Activated naive CD4-positive, alpha-beta T cell treated with anti-CD3 and anti-CD28 coated beads for 36 hours (primary cell): ENCODE data around the gene EEF1AKMT4. TPM values are rescaled to one million over a fixed set of nuclear protein-coding genes. Genes with fewer than 3 reads are reported as not detected.
"Not testable (repeated sequence)": the region's sequence is repeated elsewhere in the genome, so short reads cannot be mapped to it uniquely, and the experiment has no call there.

Experiments used
- CTCF ChIA-PET: fragments of 350-600 bp; sonication (Branson Sonifier 250); formaldehyde crosslinking; loops from one replicate; lab custom pipeline; 2021; ENCODE audit warnings: antibody characterized with exemption; lab: Charles Lee
- DNase-seq: peaks from one replicate; pipeline ENCODE4 v3.0.0-alpha.2; 2020
- H3K27ac Mint-ChIP-seq: one replicate; pipeline ENCODE4 v1.8.0; 2021; ENCODE audit warnings: mild to moderate bottlenecking, mixed read lengths
- H3K27me3 Mint-ChIP-seq: one replicate; pipeline ENCODE4 v1.8.0; 2021; ENCODE audit warnings: low read depth, mixed read lengths
- H3K36me3 Mint-ChIP-seq: one replicate; pipeline ENCODE4 v1.8.0; 2021; ENCODE audit warnings: low read depth, mixed read lengths
- H3K4me1 Mint-ChIP-seq: one replicate; pipeline ENCODE4 v1.8.0; 2021; ENCODE audit warnings: low read depth, mixed read lengths
- H3K4me3 Mint-ChIP-seq: one replicate; pipeline ENCODE4 v1.8.0; 2021; ENCODE audit warnings: mild to moderate bottlenecking, moderate library complexity, mixed read lengths
- H3K9me3 Mint-ChIP-seq: one replicate; pipeline ENCODE4 v1.8.0; 2021; ENCODE audit warnings: mixed read lengths
- intact Hi-C: fragments of 100-400 bp; cut with micrococcal nuclease; formaldehyde crosslinking; loops from one replicate; pipeline ENCODE4 v1.15.1; 2023
- total RNA-seq, 2 experiments: library from RNA; stranded (reverse); gene quantifications; one replicate each; pipeline ENCODE4 v1.2.3, GENCODE V29; 2021

Gene EEF1AKMT4
- total RNA-seq, 2 experiments from 2014 or later = 2.7 TPM

- intact Hi-C loops = loop anchor here (5.0 kb wide), 1 partner anchor 35 kb away; the partner anchor contains the start of gene VWA5B2
- CTCF ChIA-PET = no interaction called here
- H3K4me1 Mint-ChIP-seq = peaks cover 18% of the 10 kb centered on the region
- no peak for DNase-seq
- peaks cover 3% of the 10 kb centered on the region for H3K9me3 Mint-ChIP-seq
- peak overlapping the region; percentile 58 for H3K4me3 Mint-ChIP-seq
- H3K27ac Mint-ChIP-seq = no peak overlapping the region
- peaks cover 37% of the 10 kb centered on the region for H3K27me3 Mint-ChIP-seq
- peaks cover 8% of the 10 kb centered on the region for H3K36me3 Mint-ChIP-seq
Measured at GRCh38 chr3:184262764-184263179, 13.3 kb downstream of the EEF1AKMT4 start.

- CTCF ChIA-PET = interaction anchor here (3.2 kb wide), 1 partner anchor 40 kb away, joined by 10 read pairs; no protein-coding TSS in a partner anchor
- H3K4me1 Mint-ChIP-seq, DNase-seq, H3K9me3 Mint-ChIP-seq, H3K36me3 Mint-ChIP-seq, intact Hi-C loops, H3K4me3 Mint-ChIP-seq, H3K27ac Mint-ChIP-seq: not testable (repeated sequence)
- peaks cover 27% of the 10 kb centered on the region for H3K27me3 Mint-ChIP-seq
Measured at GRCh38 chr3:184267249-184267648, 17.8 kb downstream of the EEF1AKMT4 start.

DNA sequence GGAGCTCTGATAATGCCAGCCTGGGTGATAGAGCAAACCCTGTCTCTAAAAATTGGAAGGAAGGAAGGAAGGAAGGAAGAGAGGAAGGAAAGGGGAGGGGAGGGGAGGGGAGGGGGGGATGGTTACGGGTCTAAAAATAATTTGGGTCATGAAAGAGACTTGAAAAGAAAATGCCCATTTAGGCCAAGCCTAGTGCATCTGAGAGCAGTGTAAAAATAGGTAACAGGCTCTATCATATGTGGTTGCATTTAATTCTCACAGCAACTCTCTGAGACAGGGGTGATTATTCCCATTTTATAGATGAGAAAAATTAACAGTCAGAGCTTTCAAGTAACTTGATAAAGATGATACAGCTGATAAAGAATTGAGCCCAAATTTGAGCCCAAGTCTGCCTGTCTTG is 22.8 kb downstream of the EEF1AKMT4 start:
- intact Hi-C loops = no loop called here
- H3K27ac Mint-ChIP-seq = no peak overlapping the region
- H3K27me3 Mint-ChIP-seq = peaks cover 34% of the 10 kb centered on the region
- peaks cover under 1% of the 10 kb centered on the region for H3K9me3 Mint-ChIP-seq
- DNase-seq = no peak
- CTCF ChIA-PET = interaction anchor here (0.6 kb wide), 1 partner anchor 285 kb away, joined by 3 read pairs; no protein-coding TSS in a partner anchor
- H3K4me3 Mint-ChIP-seq = no peak overlapping the region
- H3K36me3 Mint-ChIP-seq = no peaks in the 10 kb centered on the region
- H3K4me1 Mint-ChIP-seq = peaks cover 4% of the 10 kb centered on the region

DNA sequence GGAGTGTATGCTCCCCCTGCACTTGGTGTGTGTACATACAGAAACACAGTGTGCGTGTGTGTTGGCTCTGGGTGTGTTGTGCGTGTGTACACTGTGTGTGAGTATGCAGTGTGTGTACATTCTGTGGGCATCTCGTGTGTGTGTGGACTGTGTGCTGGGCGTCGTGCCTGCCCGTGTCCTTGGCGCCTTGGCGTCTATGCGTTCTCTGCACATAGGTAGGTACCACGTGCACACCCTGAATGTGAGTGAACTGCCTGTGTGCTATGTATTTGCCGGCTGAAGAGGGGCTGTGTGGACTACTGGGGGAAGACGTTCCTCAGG is 25.9 kb downstream of the EEF1AKMT4 start:
- Mint-ChIP-seq H3K4me1 (peaks cover 4% of the 10 kb centered on the region), H3K4me3 (no peak overlapping the region), H3K9me3 (no peaks in the 10 kb centered on the region), H3K27me3 (peaks cover 44% of the 10 kb centered on the region), H3K27ac (no peak overlapping the region), H3K36me3 (no peaks in the 10 kb centered on the region)
- CTCF ChIA-PET = no interaction called here
- DNase-seq = no peak
- intact Hi-C loops = no loop called here

DNA sequence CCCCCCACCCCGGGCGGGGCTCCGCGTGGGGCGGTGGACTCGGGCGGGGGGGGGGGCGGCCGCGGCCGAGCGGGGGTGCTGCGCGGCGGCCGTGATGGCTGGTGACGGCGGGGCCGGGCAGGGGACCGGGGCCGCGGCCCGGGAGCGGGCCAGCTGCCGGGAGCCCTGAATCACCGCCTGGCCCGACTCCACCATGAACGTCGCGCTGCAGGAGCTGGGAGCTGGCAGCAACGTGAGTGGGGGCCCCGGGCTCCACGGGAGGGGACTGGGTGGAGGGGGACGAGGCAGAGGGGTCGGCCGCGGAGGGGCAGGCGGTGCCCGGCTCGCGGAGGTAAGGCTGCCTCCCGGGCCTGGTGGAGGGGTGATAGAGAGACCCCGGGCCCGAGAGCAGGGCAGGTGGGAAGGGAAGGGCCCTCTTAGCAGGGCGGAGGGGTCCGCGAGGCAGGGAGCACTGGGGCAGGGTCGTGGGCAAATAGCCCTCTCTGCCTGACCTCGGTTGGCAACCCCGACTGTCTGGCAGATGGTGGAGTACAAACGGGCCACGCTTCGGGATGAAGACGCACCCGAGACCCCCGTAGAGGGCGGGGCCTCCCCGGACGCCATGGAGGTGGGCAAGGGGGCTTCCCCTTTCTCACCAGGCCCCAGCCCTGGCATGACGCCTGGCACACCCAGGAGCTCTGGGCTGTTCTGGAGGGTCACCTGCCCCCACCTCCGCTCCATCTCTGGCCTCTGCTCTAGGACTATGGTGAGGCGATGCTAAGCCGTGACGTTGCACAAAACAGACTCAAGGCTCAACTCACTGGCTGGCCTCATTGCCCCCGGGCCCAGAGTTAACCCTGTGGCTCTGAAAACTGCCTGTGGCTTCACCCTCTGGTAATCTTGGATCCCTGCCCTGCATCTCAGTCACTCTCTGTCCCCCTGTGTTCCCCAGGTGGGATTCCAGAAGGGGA is 26.8 kb downstream of the EEF1AKMT4 start, which contains the start of gene ECE2:
Gene ECE2, plus strand, starts transcription at position 62 of the 950 bp plus-strand sequence. Its CDS starts 132 bp downstream, at position 194.
- Mint-ChIP-seq H3K36me3 (no peaks in the 10 kb centered on the region), H3K27me3 (peaks cover 43% of the 10 kb centered on the region), H3K4me1 (peaks cover 4% of the 10 kb centered on the region), H3K9me3 (no peaks in the 10 kb centered on the region), H3K27ac (no peak within 1 kb of the TSS), H3K4me3 (no peak within 1 kb of the TSS)
- intact Hi-C loops = no loop called here
- CTCF ChIA-PET = no interaction called here
- DNase-seq = no peak

- Mint-ChIP-seq H3K36me3 (no peaks in the 10 kb centered on the region), H3K9me3 (no peaks in the 10 kb centered on the region), H3K4me3 (no peak overlapping the region), H3K27ac (no peak overlapping the region), H3K27me3 (peaks cover 36% of the 10 kb centered on the region), H3K4me1 (peaks cover 4% of the 10 kb centered on the region)
- CTCF ChIA-PET = no interaction called here
- DNase-seq = no peak
- intact Hi-C loops = no loop called here
Measured at GRCh38 chr3:184277366-184277765, 27.9 kb downstream of the EEF1AKMT4 start.

DNA sequence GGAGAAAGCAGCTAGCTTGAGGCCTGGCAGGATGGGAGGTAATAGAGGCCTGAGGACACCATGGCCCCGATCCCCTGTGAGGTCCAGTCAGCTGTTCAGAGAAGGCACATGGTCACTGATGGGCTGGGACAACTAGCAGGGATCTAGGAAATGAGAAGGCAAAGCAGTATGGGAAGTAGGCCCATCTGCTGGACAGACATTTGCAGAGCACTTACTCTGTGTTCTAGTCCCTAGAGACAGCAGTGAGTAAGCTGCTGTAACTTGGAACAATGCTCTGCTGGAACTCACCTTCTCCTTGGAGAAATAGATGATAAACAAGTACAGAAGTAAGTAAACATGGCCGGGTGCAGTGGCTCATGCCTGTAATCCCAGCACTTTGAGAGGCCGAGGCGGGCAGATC is 33.5 kb downstream of the EEF1AKMT4 start:
- no peaks in the 10 kb centered on the region for H3K36me3 Mint-ChIP-seq
- CTCF ChIA-PET = interaction anchor here (0.6 kb wide), 1 partner anchor 36 kb away, joined by 3 read pairs; no protein-coding TSS in a partner anchor
- peaks cover 10% of the 10 kb centered on the region for H3K27me3 Mint-ChIP-seq
- no peaks in the 10 kb centered on the region for H3K9me3 Mint-ChIP-seq
- H3K4me1 Mint-ChIP-seq = no peaks in the 10 kb centered on the region
- intact Hi-C loops = no loop called here
- H3K4me3 Mint-ChIP-seq = no peak overlapping the region
- no peak for DNase-seq
- H3K27ac Mint-ChIP-seq = no peak overlapping the region

DNA sequence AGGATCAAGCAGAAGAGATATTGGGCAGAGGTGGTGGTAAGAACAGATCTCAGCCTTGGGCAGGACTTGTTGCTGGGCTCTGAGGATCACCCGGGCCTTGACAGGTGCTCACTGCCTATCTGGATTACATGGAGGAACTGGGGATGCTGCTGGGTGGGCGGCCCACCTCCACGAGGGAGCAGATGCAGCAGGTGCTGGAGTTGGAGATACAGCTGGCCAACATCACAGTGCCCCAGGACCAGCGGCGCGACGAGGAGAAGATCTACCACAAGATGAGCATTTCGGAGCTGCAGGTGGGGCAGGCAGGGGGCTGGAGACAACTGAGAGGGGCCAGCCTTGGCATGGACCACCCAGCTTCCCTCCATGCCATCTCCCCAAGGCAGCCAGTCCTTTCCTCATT is 34.2 kb downstream of the EEF1AKMT4 start:
- no peak overlapping the region for H3K27ac Mint-ChIP-seq
- H3K36me3 Mint-ChIP-seq = no peaks in the 10 kb centered on the region
- no peak overlapping the region for H3K4me3 Mint-ChIP-seq
- DNase-seq = no peak
- intact Hi-C loops = no loop called here
- CTCF ChIA-PET = interaction anchor here (2.5 to 4.0 kb wide), 2 partner anchors 54 to 56 kb away, joined by 9 to 25 read pairs; partner anchors contain the start of gene VWA5B2
- H3K27me3 Mint-ChIP-seq = peaks cover 5% of the 10 kb centered on the region
- no peaks in the 10 kb centered on the region for H3K4me1 Mint-ChIP-seq
- no peaks in the 10 kb centered on the region for H3K9me3 Mint-ChIP-seq

DNA sequence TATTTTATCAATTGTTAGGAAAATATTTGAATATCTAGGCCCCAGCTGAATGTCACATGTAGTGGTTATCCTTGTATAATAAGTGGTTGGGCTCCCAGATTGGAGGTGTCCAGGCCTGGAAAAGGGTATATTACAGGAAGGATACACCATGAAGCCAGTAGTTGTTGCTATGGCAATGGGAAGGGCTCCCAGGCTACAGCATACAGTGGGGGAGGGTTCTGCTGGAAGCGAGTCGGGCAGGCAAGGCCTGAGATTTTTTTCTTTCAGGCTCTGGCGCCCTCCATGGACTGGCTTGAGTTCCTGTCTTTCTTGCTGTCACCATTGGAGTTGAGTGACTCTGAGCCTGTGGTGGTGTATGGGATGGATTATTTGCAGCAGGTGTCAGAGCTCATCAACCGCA is 35.2 kb downstream of the EEF1AKMT4 start:
- no peaks in the 10 kb centered on the region for H3K4me1 Mint-ChIP-seq
- H3K4me3 Mint-ChIP-seq = no peak overlapping the region
- no peaks in the 10 kb centered on the region for H3K9me3 Mint-ChIP-seq
- DNase-seq = peak; percentile 55
- intact Hi-C loops = no loop called here
- CTCF ChIA-PET = interaction anchor here (2.5 to 4.0 kb wide), 2 partner anchors 55 to 58 kb away, joined by 9 to 25 read pairs; partner anchors contain the start of gene VWA5B2
- no peaks in the 10 kb centered on the region for H3K36me3 Mint-ChIP-seq
- H3K27ac Mint-ChIP-seq = no peak overlapping the region
- peaks cover 4% of the 10 kb centered on the region for H3K27me3 Mint-ChIP-seq

- intact Hi-C loops = loop anchor here (1.0 to 2.0 kb wide), 5 partner anchors 39 to 394 kb away; no protein-coding TSS in a partner anchor
- no peaks in the 10 kb centered on the region for H3K9me3 Mint-ChIP-seq
- no peaks in the 10 kb centered on the region for H3K36me3 Mint-ChIP-seq
- no peak overlapping the region for H3K27ac Mint-ChIP-seq
- no peaks in the 10 kb centered on the region for H3K4me1 Mint-ChIP-seq
- CTCF ChIA-PET = interaction anchor here (0.5 to 4.9 kb wide), 11 partner anchors 9 to 466 kb away, joined by 3 to 34 read pairs (median 3); partner anchors contain the start of gene EEF1AKMT4
- peak; percentile 79 for DNase-seq
- H3K27me3 Mint-ChIP-seq = peaks cover 4% of the 10 kb centered on the region
- no peak overlapping the region for H3K4me3 Mint-ChIP-seq
Measured at GRCh38 chr3:184289426-184289938, 40.0 kb downstream of the EEF1AKMT4 start.

GRCh38 chr3:184290331-184290730 is 40.9 kb downstream of the EEF1AKMT4 start:
- CTCF ChIA-PET = interaction anchor here (1.1 to 4.9 kb wide), 2 partner anchors 63 to 467 kb away, joined by 3 to 34 read pairs; no protein-coding TSS in a partner anchor
- H3K27me3 Mint-ChIP-seq = peaks cover 4% of the 10 kb centered on the region
- intact Hi-C loops = no loop called here
- no peaks in the 10 kb centered on the region for H3K4me1 Mint-ChIP-seq
- H3K4me3 Mint-ChIP-seq = no peak overlapping the region
- H3K27ac Mint-ChIP-seq = no peak overlapping the region
- no peak for DNase-seq
- H3K36me3 Mint-ChIP-seq = no peaks in the 10 kb centered on the region
- no peaks in the 10 kb centered on the region for H3K9me3 Mint-ChIP-seq

- Mint-ChIP-seq H3K27ac (no peak overlapping the region), H3K36me3 (no peaks in the 10 kb centered on the region), H3K9me3 (no peaks in the 10 kb centered on the region), H3K27me3 (peaks cover under 1% of the 10 kb centered on the region), H3K4me1 (no peaks in the 10 kb centered on the region), H3K4me3 (no peak overlapping the region)
- DNase-seq = no peak
- CTCF ChIA-PET = interaction anchor here (1.2 to 4.9 kb wide), 2 partner anchors 41 to 64 kb away, joined by 3 to 34 read pairs; partner anchors contain the start of gene EEF1AKMT4
- intact Hi-C loops = no loop called here
Measured at GRCh38 chr3:184291044-184291737, 41.7 kb downstream of the EEF1AKMT4 start.
